Measurements from ENCODE around the gene DNAH14.

DNAH14 gene

GRCh38 chr1:224903955-224904354 lies 25.5 kb upstream of the DNAH14 start:
- Histone ChIP-seq H3K4me2 (ENCODE audit: low read length) (no peak overlapping the region), H3K36me3 (ENCODE audit: control insufficient read depth, insufficient read depth, low read length) (no peaks in the 10 kb centered on the region), H3K4me1 (no peaks in the 10 kb centered on the region), H3K4me3 (ENCODE audit: low read depth, low read length) (no peak overlapping the region), H3K79me2 (no peaks in the 10 kb centered on the region), H2AFZ (no peak overlapping the region), H3K27ac (no peak overlapping the region), H3K27me3 (ENCODE audit: control insufficient read depth, insufficient read depth, low read length) (no peaks in the 10 kb centered on the region), H3K9me3 (ENCODE audit: control insufficient read depth, low read length) (no peaks in the 10 kb centered on the region), H3K9ac (no peak overlapping the region)
- TF ChIP-seq, protein P1, sequence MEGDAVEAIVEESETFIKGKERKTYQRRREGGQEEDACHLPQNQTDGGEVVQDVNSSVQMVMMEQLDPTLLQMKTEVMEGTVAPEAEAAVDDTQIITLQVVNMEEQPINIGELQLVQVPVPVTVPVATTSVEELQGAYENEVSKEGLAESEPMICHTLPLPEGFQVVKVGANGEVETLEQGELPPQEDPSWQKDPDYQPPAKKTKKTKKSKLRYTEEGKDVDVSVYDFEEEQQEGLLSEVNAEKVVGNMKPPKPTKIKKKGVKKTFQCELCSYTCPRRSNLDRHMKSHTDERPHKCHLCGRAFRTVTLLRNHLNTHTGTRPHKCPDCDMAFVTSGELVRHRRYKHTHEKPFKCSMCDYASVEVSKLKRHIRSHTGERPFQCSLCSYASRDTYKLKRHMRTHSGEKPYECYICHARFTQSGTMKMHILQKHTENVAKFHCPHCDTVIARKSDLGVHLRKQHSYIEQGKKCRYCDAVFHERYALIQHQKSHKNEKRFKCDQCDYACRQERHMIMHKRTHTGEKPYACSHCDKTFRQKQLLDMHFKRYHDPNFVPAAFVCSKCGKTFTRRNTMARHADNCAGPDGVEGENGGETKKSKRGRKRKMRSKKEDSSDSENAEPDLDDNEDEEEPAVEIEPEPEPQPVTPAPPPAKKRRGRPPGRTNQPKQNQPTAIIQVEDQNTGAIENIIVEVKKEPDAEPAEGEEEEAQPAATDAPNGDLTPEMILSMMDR (IDR thresholded peaks at IDR 0.05), result no peak

GRCh38 chr1:224906340-224906739 lies 23.1 kb upstream of the DNAH14 start:
- Histone ChIP-seq H3K79me2 (no peaks in the 10 kb centered on the region), H3K4me3 (ENCODE audit: low read depth, low read length) (no peak overlapping the region), H3K9me3 (ENCODE audit: control insufficient read depth, low read length) (no peaks in the 10 kb centered on the region), H3K4me2 (ENCODE audit: low read length) (no peak overlapping the region), H3K36me3 (ENCODE audit: control insufficient read depth, insufficient read depth, low read length) (no peaks in the 10 kb centered on the region), H3K9ac (no peak overlapping the region), H2AFZ (no peak overlapping the region), H3K27ac (no peak overlapping the region), H3K27me3 (ENCODE audit: control insufficient read depth, insufficient read depth, low read length) (no peaks in the 10 kb centered on the region), H3K4me1 (no peaks in the 10 kb centered on the region)
- TF ChIP-seq, protein P1 (IDR thresholded peaks at IDR 0.05), result no peak

- Histone ChIP-seq H3K27ac (no peak overlapping the region), H3K27me3 (ENCODE audit: control insufficient read depth, insufficient read depth, low read length) (no peaks in the 10 kb centered on the region), H3K79me2 (no peaks in the 10 kb centered on the region), H3K9ac (no peak overlapping the region), H2AFZ (no peak overlapping the region), H3K4me1 (no peaks in the 10 kb centered on the region), H3K36me3 (ENCODE audit: control insufficient read depth, insufficient read depth, low read length) (no peaks in the 10 kb centered on the region), H3K9me3 (ENCODE audit: control insufficient read depth, low read length) (no peaks in the 10 kb centered on the region), H3K4me2 (ENCODE audit: low read length) (no peak overlapping the region), H3K4me3 (ENCODE audit: low read depth, low read length) (no peak overlapping the region)
- TF ChIP-seq, protein P1 (IDR thresholded peaks at IDR 0.05), result no peak
Measured at GRCh38 chr1:224911217-224911616, 18.3 kb upstream of the DNAH14 start.

- H3K9me3 ChIP-seq (ENCODE audit: control insufficient read depth, low read length), result no peaks in the 10 kb centered on the region
- no peak overlapping the region for H2AFZ ChIP-seq
- TF ChIP-seq, protein P1 (IDR thresholded peaks at IDR 0.05), result no peak
- no peaks in the 10 kb centered on the region for H3K36me3 ChIP-seq (ENCODE audit: control insufficient read depth, insufficient read depth, low read length)
- H3K4me1 ChIP-seq, result no peaks in the 10 kb centered on the region
- no peak overlapping the region for H3K9ac ChIP-seq
- no peak overlapping the region for H3K27ac ChIP-seq
- no peak overlapping the region for H3K4me3 ChIP-seq (ENCODE audit: low read depth, low read length)
- no peaks in the 10 kb centered on the region for H3K27me3 ChIP-seq (ENCODE audit: control insufficient read depth, insufficient read depth, low read length)
- no peak overlapping the region for H3K4me2 ChIP-seq (ENCODE audit: low read length)
- no peaks in the 10 kb centered on the region for H3K79me2 ChIP-seq
Measured at GRCh38 chr1:224914292-224914900, 15.1 kb upstream of the DNAH14 start.

DNA sequence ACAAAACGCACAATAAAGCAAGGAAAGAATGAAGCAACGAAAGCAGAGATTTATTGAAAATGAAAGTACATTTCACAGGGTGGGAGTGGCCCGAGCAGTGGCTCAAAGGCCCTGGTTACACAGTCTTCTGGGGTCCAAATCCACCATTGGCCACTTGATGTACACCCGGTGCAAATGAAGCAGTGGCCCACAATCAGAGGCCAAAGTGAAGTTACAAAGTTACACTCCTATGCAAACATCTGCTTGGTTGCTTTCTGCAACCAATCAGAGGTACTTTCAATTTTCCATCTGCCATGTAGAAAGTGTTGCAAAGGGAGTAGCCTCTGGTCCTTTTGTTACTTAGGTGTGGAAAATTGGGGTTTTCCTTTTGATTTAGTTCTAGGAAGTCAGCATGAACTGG lies 10.0 kb upstream of the DNAH14 start:
- Histone ChIP-seq H3K27ac (no peak overlapping the region), H2AFZ (no peak overlapping the region), H3K27me3 (ENCODE audit: control insufficient read depth, insufficient read depth, low read length) (no peaks in the 10 kb centered on the region), H3K4me1 (no peaks in the 10 kb centered on the region), H3K4me2 (ENCODE audit: low read length) (no peak overlapping the region), H3K4me3 (ENCODE audit: low read depth, low read length) (no peak overlapping the region), H3K79me2 (no peaks in the 10 kb centered on the region), H3K9me3 (ENCODE audit: control insufficient read depth, low read length) (no peaks in the 10 kb centered on the region), H3K36me3 (ENCODE audit: control insufficient read depth, insufficient read depth, low read length) (no peaks in the 10 kb centered on the region), H3K9ac (no peak overlapping the region)
- TF ChIP-seq, protein P1 (IDR thresholded peaks at IDR 0.05), result no peak
